ENCODE data around the gene MDC1. TPM values are rescaled to one million over a fixed set of nuclear protein-coding genes. Genes with fewer than 3 reads are reported as not detected.

The MDC1 gene
- total RNA-seq, 1 experiment from 2014 or later, result 77.6 TPM

GRCh38 chr6:30683183-30683979 is 33.7 kb downstream of the MDC1 start:
- Histone ChIP-seq H3K9ac (ENCODE audit: extremely low read depth, insufficient read length, low read length) (peak overlapping the region; percentile 27), H4K91ac (ENCODE audit: insufficient read length, low read depth, low read length) (no peak overlapping the region), H3K23ac (ENCODE audit: insufficient read length, low read depth, low read length) (no peak overlapping the region), H3K9me3 (ENCODE audit: control insufficient read depth, low read depth, low read length) (no peaks in the 10 kb centered on the region), H2AFZ (ENCODE audit: low read length) (no peak overlapping the region), H3K79me2 (ENCODE audit: insufficient read depth, low read length) (peaks cover 2% of the 10 kb centered on the region; the same call in 1 of the 2 replicates), H2BK120ac (ENCODE audit: low read depth, low read length, poor library complexity, severe bottlenecking) (no peak overlapping the region), H2BK15ac (ENCODE audit: low read depth, low read length) (no peak overlapping the region), H2BK12ac (ENCODE audit: insufficient read length, low read depth, low read length) (no peak overlapping the region), H3K27ac (ENCODE audit: insufficient read length, low read depth, low read length) (no peak overlapping the region), H3K4me2 (ENCODE audit: insufficient read depth, insufficient read length, low read length) (peak overlapping the region; percentile 40), H3K79me1 (ENCODE audit: insufficient read depth, low read depth, low read length, poor library complexity, severe bottlenecking) (no peaks in the 10 kb centered on the region), H3K14ac (ENCODE audit: insufficient read depth, low read length) (no peak overlapping the region), H3K23me2 (ENCODE audit: insufficient read length, low read depth, low read length, poor library complexity, severe bottlenecking) (peaks cover 22% of the 10 kb centered on the region), H3K56ac (ENCODE audit: insufficient read length, low read depth, low read length) (no peak overlapping the region), H3T11ph (ENCODE audit: low read length) (no peak overlapping the region), H2BK5ac (ENCODE audit: insufficient read length, low read length) (no peak overlapping the region), H3K18ac (ENCODE audit: insufficient read length, low read depth, low read length) (no peak overlapping the region), H2BK20ac (ENCODE audit: low read depth, low read length, poor library complexity, severe bottlenecking) (no peak overlapping the region), H2AK5ac (ENCODE audit: insufficient read length, low read length) (no peak overlapping the region), H4K8ac (replicated peaks; ENCODE audit: insufficient read length, low read depth, low read length) (no peak overlapping the region), H3K4ac (ENCODE audit: low read depth, low read length) (no peak overlapping the region), H3K27me3 (ENCODE audit: insufficient read depth, low read length) (no peaks in the 10 kb centered on the region), H4K5ac (ENCODE audit: insufficient read length, low read depth, low read length) (no peak overlapping the region), H4K20me1 (ENCODE audit: control insufficient read depth, insufficient read depth, insufficient read length) (no peaks in the 10 kb centered on the region), H3K4me1 (ENCODE audit: insufficient read depth, low read length) (peaks cover 14% of the 10 kb centered on the region; the same call in 1 of the 2 replicates)
- H3K4me3 Mint-ChIP-seq, result peak overlapping the region; percentile 35 to 73
- H3K4me1 Mint-ChIP-seq, result peaks cover 66 to 68% of the 10 kb centered on the region in 2 experiments
- no CpG with 5 or more reads among the region's 7 CpGs for WGBS (ENCODE audit: extremely low coverage, insufficient read length, low lambda C conversion rate)
- peaks cover 3% of the 10 kb centered on the region; the same call in 1 of the 2 replicates for H3K27me3 Mint-ChIP-seq (ENCODE audit: low read depth)
- peak overlapping the region; percentile 91 to 92 (median 92); a peak in 4 of 7 replicates for H3K27ac Mint-ChIP-seq
- TF ChIP-seq, protein P1, sequence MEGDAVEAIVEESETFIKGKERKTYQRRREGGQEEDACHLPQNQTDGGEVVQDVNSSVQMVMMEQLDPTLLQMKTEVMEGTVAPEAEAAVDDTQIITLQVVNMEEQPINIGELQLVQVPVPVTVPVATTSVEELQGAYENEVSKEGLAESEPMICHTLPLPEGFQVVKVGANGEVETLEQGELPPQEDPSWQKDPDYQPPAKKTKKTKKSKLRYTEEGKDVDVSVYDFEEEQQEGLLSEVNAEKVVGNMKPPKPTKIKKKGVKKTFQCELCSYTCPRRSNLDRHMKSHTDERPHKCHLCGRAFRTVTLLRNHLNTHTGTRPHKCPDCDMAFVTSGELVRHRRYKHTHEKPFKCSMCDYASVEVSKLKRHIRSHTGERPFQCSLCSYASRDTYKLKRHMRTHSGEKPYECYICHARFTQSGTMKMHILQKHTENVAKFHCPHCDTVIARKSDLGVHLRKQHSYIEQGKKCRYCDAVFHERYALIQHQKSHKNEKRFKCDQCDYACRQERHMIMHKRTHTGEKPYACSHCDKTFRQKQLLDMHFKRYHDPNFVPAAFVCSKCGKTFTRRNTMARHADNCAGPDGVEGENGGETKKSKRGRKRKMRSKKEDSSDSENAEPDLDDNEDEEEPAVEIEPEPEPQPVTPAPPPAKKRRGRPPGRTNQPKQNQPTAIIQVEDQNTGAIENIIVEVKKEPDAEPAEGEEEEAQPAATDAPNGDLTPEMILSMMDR (conservative IDR thresholded peaks at IDR 0.05), result no peak
- no peak for DNase-seq
- peaks cover 5 to 24% (median 22%) of the 10 kb centered on the region in 3 experiments for H3K36me3 Mint-ChIP-seq (ENCODE audit: insufficient read depth in 1 of 3, low read depth in 3 of 3)
- no peaks in the 10 kb centered on the region; a peak in 1 of 5 replicates for H3K9me3 Mint-ChIP-seq

Measured in H9 (cell line).